HG03064 (cell line): Measurements from ENCODE around the gene RHOB.
A peak's percentile ranks its signal among the peaks of the same experiment; 100 is the strongest.

Experiments used
- ATAC-seq: cut with Tn5 transposase; IDR thresholded peaks from one replicate; pipeline ENCODE4 v1.9.1; 2021; ENCODE audit warnings: low read depth; ENCODE audit not compliant: unreplicated experiment

RHOB gene

DNA sequence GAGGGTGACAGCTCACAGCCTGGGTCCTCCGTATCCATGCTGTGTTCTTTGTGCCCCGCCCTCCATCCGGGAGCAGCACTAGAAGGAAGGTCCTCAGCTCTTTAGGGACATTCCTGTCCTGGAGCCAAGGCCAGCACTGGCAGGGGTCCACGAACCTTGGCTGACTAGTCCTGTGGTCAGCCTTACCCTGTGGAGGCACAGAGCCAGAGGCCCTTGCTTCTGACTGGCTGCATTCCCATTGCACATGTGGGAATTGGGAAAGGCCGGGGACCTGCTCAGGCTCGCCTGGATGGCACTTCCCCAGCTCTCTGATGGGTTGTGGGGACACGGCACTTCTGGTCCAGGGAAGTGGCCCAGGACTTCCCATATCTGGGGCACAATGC, 24.9 kb upstream of the RHOB start:
- ATAC-seq, result no peak

DNA sequence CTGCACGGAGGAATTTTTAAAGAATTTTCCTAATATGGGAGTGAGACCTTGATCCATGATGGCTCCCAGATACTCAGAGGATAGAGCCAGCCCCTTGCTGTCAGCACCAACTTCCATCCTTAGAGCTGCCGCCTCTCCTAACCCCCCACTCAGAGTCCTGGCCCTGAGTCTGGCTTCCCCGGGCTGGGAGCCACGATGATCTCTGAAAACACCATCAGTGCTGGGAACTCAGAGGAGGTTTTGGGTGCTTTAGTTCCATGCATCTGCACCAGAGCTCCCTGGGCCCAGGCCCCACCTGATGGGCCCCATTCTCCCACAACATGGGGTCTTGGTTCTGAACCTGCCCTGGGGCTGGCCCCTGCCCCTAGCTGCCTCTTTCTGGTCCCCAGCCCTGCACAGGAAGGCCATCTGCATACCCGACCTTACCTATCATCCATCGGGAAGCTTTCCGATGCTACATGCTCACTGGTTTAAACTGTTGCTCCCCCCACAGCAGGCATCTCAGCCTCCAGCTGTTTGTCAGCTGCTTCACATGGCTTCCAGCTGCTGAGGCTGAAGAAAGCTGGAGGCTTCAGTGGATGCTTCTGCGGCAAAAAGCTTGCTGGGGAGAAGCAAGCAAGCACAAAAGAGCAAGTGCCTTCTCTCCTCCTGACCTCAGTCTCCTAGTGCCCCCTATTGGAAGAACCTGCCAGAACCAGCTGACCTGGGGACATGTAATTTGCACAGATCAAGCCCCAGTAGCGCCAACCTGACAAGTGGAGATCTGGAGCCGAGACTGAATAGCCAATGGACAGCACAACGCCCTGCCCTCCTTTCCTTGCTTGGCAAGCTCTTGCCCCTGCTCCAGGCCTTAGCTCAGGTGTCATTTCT, 24.2 kb upstream of the RHOB start:
- no peak for ATAC-seq

DNA sequence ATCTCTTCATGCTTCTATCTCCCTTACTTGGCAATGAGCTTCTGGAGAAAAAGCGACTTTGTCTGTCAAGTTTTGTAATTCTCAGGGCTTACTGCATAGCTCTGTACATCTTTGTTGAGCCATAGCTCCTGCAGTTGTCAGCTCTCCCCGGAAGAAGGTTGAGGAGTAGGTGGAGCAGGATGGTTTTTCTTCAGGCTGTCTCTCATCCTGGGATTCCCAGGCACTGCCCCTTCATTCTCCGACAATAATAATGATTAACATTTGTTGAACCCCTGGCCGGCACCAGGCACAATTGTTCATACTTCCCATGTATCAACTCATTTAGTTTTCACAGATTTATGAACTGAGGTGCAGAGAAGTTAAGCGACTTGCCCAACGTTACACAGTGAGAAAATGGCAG, 23.5 kb upstream of the RHOB start:
- no peak for ATAC-seq

DNA sequence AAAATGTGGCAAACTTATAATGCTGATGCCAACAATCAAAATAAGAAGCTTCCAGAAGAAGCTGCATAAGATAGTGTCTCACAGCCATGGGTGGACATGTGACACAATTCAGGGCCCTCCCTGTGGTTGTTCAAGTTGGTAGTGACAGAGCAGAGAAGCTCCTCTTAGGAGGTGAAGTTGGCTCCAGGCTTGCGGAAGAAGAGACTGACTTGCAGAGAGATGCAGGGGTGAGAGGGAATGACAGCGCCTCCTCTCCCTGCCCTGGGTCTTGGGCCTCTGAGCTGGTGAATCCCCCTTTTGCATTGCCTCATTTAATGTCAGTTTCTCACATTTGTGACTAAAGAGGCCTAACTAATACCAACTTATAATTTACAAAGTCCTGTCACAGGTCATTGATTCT, 23.0 kb upstream of the RHOB start:
- no peak for ATAC-seq

DNA sequence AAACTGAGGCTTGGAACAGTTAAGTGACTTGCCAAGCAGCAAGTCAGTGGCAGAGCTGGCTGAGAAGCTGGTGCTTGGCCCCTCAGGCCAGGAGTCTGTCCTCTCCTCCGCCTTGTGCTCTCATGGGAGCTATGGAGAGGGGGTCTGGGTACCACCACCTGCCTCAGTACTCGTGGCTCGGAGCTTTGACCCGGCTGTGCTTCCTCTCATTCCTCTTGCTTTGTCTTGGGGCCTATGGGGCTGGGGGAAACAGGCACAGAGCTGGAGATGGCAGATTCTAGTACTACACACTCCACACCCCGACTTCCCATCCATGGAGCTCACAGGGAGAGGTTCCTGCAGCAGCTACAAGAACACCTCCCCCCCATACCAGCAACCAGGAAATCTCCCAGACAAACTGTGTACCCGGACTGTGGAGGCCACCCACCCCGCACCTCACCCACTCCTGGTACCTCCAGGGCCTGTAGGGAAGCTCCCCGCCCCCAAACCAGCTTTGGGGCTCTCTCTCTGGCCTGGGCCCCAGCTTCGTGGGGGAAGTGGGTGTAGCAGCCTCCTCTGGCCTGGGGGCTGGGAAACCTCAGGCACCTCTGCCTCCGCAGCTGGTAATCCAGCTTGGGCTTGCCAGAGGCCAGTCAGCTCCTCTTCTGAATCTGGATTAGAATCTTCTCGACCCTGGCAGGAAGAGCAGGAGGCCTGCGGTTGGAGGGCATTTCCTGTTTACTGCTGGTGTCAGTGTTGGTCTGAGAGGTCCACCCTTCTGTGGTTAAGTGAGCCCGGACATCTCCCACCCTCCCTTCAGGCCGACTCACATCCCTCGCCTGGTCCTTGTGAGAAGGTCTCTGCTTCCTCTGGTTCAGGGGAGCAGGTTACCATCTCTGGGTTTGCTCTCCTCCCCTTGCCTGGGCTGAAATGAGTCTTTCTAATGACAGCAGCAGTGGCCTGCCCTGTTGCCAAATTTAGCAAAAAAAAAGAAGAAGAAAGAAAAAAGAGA, 22.3 kb upstream of the RHOB start:
- peak; percentile 53 for ATAC-seq

DNA sequence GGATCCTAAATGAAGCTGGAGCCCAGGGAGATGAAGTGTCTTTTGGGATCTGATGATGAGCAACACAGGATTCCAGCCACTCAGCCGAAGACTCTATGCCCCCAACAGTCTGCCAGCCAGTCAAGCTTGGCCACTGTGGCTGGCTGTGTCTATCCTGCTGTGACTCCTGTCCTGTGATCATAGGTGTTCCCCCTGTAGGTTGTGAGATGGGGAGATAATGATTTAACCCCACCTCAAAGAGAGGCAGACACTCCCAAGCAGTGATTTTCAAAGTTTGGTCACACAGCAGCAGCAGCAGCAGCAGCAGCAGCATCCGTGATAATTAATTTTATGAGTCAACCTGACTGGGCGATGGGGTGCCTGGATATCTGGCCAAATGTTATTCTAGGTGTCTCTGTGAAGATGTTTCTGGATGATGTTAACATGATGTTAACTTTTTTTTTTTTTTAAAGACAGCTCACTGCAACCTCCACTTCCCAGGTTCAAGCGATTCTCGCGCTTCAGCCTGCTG, 21.4 kb upstream of the RHOB start:
- ATAC-seq, result no peak

DNA sequence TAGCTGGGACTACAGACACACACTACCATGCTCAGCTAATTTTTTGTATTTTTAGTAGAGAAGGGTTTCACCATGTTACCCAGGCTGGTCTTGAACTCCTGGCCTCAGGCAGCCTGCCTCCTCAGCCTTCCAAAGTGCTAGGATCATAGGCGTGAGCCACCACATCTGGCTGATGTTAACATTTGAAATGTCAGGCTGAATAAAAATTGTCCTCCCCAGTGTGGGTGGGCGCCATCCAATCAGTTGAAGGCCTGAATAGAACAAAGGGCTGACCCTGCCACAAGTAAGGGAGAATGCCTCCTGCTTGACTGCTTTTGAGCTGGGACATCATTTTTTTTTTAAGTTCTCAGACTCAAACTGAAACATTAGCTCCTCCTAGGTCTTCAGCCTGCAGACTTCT, 21.0 kb upstream of the RHOB start:
- no peak for ATAC-seq

DNA sequence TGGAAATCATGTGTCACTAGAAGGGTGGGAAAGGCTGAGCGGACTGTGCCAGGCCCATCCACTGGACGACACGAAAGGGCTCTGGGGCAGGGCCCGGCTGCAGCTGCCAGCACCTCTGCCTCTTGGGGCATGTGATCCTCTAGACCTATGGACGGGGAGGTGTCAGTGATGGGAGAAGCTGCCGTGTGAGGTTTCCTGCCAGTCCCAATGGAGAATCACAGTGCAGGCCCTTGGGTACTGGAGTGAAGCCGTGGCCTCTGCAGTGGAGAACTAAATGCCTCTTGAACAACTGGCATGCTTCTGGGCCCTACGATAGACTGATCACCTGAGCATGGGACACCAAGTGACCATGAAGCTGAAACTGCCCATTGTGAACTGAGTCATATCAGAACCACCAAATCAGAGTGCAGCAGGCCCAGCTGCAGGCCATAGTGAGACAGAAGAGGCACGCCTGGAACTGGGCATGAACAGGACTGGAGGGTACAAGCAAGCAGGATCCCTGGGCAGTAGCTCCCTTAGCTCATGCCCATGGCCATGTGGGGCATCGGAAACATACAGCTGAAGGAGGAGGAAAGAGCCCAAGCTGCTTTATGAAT, 18.8 kb upstream of the RHOB start:
- no peak for ATAC-seq

DNA sequence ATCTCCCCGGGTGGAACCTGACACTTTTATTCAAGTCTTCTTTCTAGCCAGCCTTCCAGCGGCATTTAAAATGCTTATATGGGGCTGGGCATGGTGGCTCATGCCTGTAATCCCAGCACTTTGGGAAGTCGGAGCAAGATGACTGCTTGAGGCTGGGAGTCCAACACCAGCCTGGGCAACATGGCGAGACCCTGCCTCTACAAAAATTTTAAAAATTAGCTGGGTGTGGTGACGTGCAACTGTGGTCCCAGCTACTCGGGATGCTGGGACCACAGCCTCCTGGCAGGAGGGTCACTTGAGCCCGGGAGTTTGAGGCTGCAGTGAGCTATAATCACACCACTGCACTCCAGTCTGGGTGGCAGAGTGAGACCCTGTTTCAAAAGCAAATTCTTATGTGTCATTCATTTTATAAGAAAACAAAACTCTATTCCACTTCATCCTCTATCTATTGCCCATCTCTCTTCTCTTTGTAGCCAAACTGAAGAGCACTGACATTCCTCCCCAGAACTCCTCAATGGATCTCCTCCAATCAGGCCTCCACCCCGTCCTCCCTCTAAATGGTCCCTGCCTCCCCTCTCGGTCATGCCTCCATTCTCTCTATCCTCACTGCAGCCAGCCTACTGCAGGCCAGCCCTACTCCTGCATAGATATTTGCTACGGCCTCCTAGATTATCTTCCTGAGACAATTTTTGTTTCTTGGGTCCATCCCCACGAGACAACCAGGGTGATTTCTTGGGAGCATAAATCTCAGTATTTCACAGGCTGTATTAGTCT, 18.0 kb upstream of the RHOB start:
- ATAC-seq, result no peak

DNA sequence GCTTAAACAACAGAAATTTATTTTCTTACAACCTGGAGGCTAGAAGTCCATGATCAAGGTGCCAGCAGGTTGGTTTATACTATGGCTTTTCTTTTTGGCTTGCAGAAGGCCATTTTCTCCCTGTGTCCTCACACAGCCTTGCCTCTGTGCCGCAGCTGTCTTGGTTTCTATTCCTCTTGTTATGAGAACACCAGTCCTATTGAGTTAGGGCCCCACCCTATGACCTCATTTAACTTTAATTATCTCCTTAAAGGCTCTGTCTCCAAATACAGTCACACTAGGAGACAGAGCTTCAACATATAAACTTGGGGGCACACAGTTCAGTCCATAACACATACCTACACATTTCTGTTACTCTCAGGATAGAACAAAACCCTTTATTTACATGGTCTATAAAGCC, 17.3 kb upstream of the RHOB start:
- no peak for ATAC-seq

DNA sequence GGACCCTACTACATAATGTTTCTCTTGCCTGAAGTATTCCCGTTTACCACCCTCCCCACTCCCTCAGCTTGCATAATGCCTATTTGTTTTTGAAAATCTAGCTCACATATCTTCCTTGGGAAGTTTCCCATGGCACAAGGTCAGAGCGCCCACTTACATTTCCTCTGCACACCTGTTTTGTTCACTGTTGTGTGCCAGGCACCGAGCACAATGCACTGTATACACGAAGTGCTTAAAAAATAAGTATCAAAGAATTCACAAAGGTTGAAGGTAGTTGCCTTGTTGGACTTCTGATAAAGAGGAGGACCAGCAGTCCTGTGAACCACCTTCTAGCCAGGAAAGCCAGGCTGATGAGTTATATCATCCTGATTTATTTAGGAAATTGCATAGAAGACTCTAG, 16.8 kb upstream of the RHOB start:
- ATAC-seq, result no peak

DNA sequence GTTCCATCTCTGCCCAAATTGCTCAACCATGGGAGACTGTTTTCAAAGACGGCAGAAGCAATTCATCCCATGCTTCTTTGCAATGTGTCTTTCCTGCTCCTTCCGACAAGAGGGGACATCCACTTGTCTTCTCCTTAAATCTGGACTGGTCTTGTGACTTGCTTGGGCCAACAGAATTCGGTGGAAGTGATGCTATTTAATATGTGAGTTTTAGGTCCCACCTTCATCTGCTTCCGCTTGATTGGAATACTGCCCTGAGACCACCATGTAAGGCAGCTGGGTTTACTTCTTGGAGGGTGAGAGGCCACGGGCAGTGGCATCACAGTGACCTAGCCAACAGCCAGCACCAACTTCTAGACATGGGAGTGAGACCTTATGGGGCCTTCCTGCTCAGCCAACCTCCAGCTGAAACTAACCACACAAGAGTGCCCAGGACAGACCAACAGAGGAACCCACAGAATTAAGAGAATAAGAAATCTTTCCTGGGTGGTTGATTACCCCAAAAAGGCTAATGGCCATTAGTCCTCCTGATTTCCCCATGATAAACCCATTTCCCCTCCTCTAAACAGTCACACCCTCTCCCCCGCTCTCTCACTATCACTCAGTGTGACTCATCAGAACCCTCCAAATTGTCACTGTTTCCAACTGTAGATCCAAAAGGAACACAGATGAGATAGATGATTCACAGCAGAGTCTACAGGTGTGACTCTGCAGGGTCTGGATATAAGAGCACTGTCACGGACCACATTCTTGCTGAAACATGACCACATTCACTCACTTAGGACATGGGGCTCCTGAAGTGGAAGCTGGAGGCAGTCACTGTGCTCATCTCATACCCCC, 16.2 kb upstream of the RHOB start:
- ATAC-seq, result no peak

DNA sequence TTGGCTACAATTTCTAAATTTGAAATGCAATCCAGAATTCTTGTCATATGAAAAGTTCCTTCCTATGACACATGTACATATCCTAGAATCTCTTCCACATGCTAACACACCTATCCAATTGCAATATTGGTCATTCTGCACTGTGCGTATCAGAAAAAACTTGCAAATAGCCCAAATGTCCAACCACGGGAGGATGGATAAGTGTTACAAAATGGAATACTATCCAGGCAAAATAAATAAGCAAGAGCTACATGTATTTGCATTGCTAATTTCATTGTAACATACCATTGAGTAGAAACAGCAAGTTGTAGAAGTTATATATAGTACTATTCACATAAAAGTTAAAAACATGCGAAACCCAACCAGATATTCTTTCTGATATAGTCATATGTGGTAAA, 15.6 kb upstream of the RHOB start:
- no peak for ATAC-seq

DNA sequence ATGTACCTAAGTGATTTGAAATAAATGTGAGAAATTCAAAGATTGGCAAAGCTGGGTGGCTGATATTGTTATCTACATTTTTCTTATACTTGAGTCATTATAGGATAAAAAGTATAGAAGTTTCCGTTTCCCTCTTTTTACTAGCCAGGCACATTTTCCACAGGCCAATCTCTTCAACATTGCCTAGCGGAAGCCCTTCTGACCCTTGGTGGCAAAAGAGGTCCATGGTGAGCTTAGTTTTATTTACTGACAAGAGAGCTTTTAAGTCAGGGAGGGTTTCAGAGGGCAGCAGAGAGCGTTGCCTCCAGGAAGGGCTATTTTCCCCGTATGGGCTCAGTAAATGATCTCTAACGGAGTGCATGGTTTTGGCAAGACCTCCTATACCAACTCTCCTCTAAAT, 15.1 kb upstream of the RHOB start:
- ATAC-seq, result no peak

DNA sequence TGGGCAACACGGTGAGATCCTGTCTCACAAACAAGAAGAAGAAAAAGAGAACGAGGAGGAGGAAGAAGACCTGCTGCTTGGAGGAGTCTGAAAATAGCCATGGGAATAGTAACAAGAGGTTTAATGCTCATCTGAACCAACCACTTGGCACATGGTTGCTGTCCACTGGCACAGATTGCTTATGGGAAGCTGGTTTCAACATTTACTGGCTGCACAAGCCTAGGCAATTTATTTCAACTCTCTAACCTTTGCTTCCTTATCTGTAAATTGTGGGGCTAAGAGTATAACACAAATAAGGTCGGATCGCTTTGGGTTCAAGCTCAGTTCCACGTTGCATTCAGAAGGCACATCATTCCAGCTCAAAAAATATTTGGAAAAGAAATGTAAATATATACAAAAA, 14.2 kb upstream of the RHOB start:
- ATAC-seq, result no peak

DNA sequence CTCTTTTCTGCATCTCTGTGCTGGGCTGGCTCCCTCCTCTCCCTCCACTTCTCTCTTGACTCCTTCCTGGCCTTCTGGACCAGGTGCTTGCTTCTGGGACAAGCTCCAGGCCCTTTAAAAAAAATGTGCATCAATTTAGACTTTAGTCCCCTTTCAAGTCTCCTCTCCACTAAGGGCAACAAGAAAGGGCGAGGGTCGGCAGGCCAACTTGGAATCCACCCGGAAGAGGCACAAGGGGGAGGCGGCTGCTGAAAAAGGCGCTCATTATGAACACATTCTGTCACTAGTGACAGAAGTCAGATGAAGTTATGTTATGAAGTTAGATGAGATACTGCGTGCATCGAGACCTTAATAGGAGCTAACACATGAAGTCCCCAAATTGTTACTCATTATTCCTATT, 13.6 kb upstream of the RHOB start:
- no peak for ATAC-seq

DNA sequence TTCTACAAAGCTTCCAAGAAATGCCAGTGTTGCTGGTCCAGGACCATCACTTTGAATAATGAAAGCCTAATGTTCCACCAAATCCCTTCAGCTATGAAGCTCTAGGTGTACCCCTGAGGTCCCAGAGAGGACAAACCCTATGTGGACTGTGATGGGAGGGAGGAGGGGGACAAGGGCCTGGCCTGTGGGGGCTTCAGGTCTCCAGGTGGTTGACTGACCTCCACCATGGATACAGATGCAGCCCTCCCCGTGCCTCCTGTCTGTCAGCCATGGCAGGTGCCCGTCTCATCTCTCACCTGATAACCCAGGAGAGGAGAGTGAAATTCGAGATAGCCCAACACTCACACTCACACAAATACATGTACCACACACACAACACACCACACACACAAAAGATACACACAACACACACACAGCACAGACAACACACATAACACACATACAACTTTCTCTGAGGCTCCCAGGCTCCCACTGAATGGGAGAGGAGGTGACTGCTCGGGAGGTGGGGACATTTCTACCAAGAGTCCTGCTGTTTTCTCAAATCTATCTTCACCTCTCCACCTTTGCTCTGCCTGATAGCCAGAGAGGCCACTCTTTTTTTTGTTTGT, 12.8 kb upstream of the RHOB start:
- no peak for ATAC-seq

DNA sequence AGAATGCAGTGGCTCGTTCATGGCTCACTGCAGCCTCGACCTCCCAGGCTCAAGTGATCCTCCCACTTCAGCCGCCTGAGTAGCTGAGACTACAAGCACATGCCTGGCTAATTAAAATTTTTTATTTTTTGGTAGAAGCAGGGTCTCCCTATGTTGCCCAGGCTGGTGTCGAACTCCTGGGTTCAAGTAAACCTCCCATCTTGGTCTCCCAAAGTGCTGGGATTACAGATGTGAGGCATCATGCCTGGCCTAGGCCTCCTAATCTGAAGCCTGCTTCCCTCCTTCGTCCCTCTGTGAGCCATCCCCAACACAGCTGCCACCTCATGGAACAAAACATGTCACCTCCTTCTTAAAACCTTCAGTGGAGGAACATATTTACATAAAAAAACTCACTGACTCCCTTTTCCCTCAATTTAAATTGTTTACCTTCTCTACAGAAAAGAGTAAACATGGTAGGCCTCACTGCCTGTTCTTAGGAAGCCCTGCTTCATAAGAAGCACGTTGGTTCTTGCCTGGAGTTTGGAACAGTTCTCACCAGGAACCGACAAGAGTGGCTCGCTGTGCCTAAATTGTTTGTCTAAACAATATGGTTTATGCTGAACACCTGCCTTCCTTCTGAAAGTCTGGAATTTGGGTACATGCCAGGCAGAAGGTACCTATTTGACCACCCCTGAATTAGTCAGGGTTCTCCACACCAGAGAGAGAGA, 12.1 kb upstream of the RHOB start:
- ATAC-seq, result no peak
